SKM-1 (cell line): ENCODE results near the gene ZFYVE27.
"Not testable (repeated sequence)": the region's sequence is repeated elsewhere in the genome, so short reads cannot be mapped to it uniquely, and the experiment has no call there.

Source experiments
- DNase-seq: peaks from one replicate; lab custom pipeline; 2025; ENCODE audit not compliant: unreplicated experiment; lab: John Stamatoyannopoulos, UW

Gene ZFYVE27

GRCh38 chr10:97736902-97737769 lies at the start of gene ZFYVE27:
Gene ZFYVE27 (plus strand): TSS chr10:97737128. CDS start chr10:97738478, 1,350 bp downstream.
- DNase-seq: peak; percentile 83

GRCh38 chr10:97687785-97688781 lies 48.8 kb upstream of the ZFYVE27 start:
- DNase-seq: no peak

- no peak for DNase-seq
Measured at GRCh38 chr10:97689559-97690020, 47.3 kb upstream of the ZFYVE27 start.

GRCh38 chr10:97690133-97690532 lies 46.8 kb upstream of the ZFYVE27 start:
- no peak for DNase-seq

GRCh38 chr10:97698072-97698655 lies 38.8 kb upstream of the ZFYVE27 start:
- not testable (repeated sequence) for DNase-seq

- peak; percentile 58 for DNase-seq
Measured at GRCh38 chr10:97701438-97702069, 35.4 kb upstream of the ZFYVE27 start.

- no peak for DNase-seq
Measured at GRCh38 chr10:97703398-97704067, 33.4 kb upstream of the ZFYVE27 start.

- no peak for DNase-seq
Measured at GRCh38 chr10:97704341-97704740, 32.6 kb upstream of the ZFYVE27 start.

- no peak for DNase-seq
Measured at GRCh38 chr10:97705006-97705670, 31.8 kb upstream of the ZFYVE27 start.

GRCh38 chr10:97707134-97707861 lies 29.6 kb upstream of the ZFYVE27 start:
- no peak for DNase-seq

- DNase-seq: no peak
Measured at GRCh38 chr10:97708167-97708566, 28.8 kb upstream of the ZFYVE27 start.

GRCh38 chr10:97708976-97709946 lies 27.7 kb upstream of the ZFYVE27 start:
- no peak for DNase-seq

- no peak for DNase-seq
Measured at GRCh38 chr10:97711640-97712572, 25.0 kb upstream of the ZFYVE27 start.

GRCh38 chr10:97713339-97713825 lies 23.5 kb upstream of the ZFYVE27 start, which contains the start of gene MARVELD1:
Gene MARVELD1 (plus strand): TSS chr10:97713730. CDS start chr10:97713877, 147 bp downstream.
- no peak for DNase-seq

GRCh38 chr10:97713826-97714400 lies 23.0 kb upstream of the ZFYVE27 start:
- peak; percentile 48 for DNase-seq
